GM21825 (cell line): ENCODE measurements around the gene MYO7A.

Experiments
- ATAC-seq: cut with Tn5 transposase; IDR thresholded peaks from one replicate; pipeline ENCODE4 v1.9.1; 2021; ENCODE audit warnings: mild to moderate bottlenecking, moderate library complexity; ENCODE audit not compliant: unreplicated experiment

MYO7A gene

GRCh38 chr11:77197626-77198320 is 69.7 kb downstream of the MYO7A start:
- ATAC-seq = no peak

GRCh38 chr11:77198440-77198849 is 70.4 kb downstream of the MYO7A start:
- ATAC-seq = no peak

- no peak for ATAC-seq
These were observed 71.2 kb downstream of the MYO7A start for GRCh38 chr11:77199137-77199745.

GRCh38 chr11:77200351-77201268 is 72.6 kb downstream of the MYO7A start:
- no peak for ATAC-seq

- no peak for ATAC-seq
These were observed 73.3 kb downstream of the MYO7A start for GRCh38 chr11:77201370-77201769.

- no peak for ATAC-seq
These were observed 74.2 kb downstream of the MYO7A start for GRCh38 chr11:77201991-77202841.

GRCh38 chr11:77202941-77203900 is 75.2 kb downstream of the MYO7A start:
- ATAC-seq = no peak

- ATAC-seq = no peak
These were observed 76.1 kb downstream of the MYO7A start for GRCh38 chr11:77203901-77204753.

GRCh38 chr11:77204754-77205466 is 76.9 kb downstream of the MYO7A start:
- ATAC-seq = no peak

GRCh38 chr11:77205467-77206263 is 77.6 kb downstream of the MYO7A start:
- ATAC-seq = no peak

GRCh38 chr11:77206264-77207018 is 78.4 kb downstream of the MYO7A start:
- no peak for ATAC-seq

GRCh38 chr11:77207019-77207485 is 79.0 kb downstream of the MYO7A start:
- ATAC-seq = no peak

- no peak for ATAC-seq
These were observed 79.7 kb downstream of the MYO7A start for GRCh38 chr11:77207618-77208313.

GRCh38 chr11:77208535-77208934 is 80.5 kb downstream of the MYO7A start:
- no peak for ATAC-seq

- no peak for ATAC-seq
These were observed 81.6 kb downstream of the MYO7A start for GRCh38 chr11:77209663-77210062.

GRCh38 chr11:77211040-77211451 is 83.0 kb downstream of the MYO7A start:
- ATAC-seq = no peak
